ENCODE measurements around the gene SULT4A1.
"Not testable (repeated sequence)": the region's sequence is repeated elsewhere in the genome, so short reads cannot be mapped to it uniquely, and the experiment has no call there.

The SULT4A1 gene, protein sequence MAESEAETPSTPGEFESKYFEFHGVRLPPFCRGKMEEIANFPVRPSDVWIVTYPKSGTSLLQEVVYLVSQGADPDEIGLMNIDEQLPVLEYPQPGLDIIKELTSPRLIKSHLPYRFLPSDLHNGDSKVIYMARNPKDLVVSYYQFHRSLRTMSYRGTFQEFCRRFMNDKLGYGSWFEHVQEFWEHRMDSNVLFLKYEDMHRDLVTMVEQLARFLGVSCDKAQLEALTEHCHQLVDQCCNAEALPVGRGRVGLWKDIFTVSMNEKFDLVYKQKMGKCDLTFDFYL

DNA sequence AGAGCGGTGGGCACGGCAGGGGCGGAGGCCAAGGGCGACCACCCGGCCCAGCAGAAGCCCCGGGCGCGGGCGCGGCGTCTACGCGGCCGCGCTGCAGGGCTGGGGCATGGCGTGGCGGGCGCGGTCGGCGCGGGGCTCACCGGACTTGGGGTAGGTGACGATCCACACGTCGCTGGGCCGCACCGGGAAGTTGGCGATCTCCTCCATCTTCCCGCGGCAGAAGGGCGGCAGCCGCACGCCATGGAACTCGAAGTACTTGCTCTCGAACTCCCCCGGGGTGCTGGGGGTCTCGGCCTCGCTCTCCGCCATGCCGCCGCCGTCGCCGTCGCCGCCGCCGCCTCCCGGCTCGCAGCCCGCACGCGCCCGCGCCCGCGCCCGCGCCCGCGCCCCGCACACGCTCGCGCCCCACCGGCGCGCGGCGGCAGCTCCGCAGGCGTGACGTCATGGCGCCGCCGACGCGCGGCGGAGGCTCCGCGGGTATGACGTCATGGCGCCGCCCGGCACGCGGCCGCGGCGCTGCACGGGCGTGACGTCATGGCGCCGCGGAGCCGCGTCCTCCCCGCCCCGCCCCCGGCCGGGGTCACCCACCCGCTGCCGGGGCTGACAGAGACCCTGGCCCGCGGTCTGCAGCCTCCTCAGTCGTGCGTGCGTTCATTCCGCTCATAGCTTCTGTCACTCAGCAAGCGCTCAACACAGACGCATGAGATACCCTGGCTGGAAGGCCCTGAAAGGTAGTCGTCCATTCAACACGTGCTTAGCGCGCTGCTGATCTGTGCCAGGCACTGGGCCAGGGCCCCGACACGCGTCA is at the start of gene SULT4A1:
Gene SULT4A1 (minus strand): TSS at position 440 of the 808 bp plus-strand sequence. CDS start 131 bp downstream, at position 309.
- DNase-seq (ENCODE audit: low spot score) = no peak

- DNase-seq (ENCODE audit: low spot score) = no peak
Measured at GRCh38 chr22:43911351-43911750, 49.0 kb upstream of the SULT4A1 start.

DNA sequence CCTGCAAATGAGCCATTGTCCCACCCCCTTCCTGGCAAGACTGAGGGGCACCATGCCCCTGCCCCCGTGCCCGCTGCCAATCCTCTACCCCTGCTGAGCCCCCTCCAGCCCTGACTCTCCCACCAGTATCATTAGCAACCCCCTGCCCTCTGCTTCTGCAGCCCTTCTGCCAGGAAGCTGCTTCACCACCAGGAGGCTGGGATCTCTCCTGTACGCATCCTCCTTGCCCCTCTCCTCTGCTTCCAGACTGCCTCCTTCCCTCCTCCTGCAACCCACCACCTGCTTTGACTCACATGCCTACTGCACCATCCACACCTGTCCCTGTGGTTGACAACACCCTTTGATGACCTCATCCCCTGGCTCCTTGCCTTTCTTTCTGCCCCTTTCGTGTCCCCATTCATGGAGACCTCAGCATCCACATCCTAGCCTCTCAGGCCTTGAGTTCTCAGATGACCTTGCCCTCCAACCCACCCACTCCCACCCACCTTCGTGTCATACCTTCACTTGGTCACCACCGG is 47.9 kb upstream of the SULT4A1 start:
- DNase-seq (ENCODE audit: low spot score) = peak; percentile 41

- DNase-seq (ENCODE audit: low spot score) = no peak
Measured at GRCh38 chr22:43909708-43910107, 47.4 kb upstream of the SULT4A1 start.

GRCh38 chr22:43905681-43906080 is 43.4 kb upstream of the SULT4A1 start:
- no peak for DNase-seq (ENCODE audit: low spot score)

- not testable (repeated sequence) for DNase-seq (ENCODE audit: low spot score)
Measured at GRCh38 chr22:43904412-43904811, 42.1 kb upstream of the SULT4A1 start.

GRCh38 chr22:43903033-43903432 is 40.7 kb upstream of the SULT4A1 start:
- DNase-seq (ENCODE audit: low spot score) = not testable (repeated sequence)

DNA sequence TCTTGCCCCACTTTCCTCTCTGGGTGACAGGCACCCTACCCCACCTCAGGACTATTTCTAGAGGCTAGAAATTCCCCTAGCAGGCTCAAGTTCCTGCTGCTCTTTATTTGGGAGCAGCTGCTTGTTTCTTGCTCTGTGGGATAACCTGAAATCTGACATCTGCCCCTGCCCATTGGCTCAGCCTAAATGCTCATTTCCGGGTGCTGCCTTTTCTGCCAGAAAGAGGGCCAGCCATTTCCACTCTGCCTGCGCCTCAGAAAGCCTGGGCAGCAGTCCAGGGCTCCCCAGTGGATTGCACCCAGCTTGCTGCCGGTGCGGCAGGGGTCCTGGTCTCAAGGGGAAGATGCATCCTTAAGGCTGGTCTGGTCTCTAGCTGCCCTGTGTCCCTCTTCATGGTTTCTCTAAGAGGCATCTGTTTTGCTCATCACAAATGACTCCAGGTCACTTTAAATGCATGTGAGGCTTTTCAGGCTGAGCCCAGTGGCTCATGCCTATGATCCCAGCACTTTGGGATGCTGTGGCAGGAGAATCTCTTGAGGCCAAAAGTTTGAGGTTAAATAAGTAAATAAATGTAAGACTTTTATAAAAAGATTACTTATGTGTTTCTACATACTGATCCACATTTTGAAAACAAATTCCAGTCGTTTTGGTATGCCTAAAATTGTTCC is 39.8 kb upstream of the SULT4A1 start:
- DNase-seq (ENCODE audit: low spot score) = peak; percentile 14

DNA sequence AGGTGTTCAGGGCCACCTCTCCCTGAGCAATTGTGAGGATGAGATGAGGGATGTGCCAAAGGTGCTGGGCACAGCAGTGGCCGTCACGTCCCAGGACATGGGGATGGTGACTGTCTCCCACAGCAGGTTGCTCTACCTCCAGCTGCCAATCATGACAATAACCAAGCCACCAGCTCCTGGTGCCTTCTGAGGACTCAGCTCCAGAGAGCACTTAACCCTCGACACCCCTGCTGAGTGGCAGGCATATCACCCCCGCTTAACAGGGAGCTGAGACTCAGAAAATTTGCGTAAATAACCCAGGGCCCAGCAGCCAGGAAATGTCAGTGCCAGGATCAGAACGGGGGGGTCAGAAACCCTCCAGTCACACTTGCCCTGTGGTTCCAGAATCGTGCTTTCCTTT is 37.9 kb upstream of the SULT4A1 start:
- no peak for DNase-seq (ENCODE audit: low spot score)

DNA sequence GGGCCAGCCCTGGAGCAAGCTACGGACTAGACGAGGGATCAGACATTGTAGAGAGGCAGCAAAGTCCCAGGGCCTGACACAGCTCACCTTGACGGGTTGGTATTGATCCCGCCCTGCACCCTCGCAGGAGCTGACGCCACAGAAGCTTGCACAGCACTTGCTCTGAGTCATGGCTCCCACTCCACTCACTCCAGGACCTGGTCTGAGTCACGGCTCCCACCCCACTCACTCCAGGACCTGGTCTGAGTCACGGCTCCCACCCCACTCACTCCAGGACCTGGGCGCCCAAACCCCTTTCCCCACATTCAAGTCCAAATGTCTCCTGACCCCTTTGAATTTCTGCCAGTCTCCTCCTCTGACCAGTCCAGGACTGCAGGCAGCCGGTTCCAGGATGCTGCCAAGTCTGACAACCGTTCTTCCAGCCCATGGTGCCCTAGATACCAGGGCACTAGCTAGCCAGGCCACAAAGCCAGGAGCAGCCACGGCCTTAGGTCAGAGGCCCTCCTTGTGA is 35.5 kb upstream of the SULT4A1 start:
- DNase-seq (ENCODE audit: low spot score) = peak; percentile 9

DNA sequence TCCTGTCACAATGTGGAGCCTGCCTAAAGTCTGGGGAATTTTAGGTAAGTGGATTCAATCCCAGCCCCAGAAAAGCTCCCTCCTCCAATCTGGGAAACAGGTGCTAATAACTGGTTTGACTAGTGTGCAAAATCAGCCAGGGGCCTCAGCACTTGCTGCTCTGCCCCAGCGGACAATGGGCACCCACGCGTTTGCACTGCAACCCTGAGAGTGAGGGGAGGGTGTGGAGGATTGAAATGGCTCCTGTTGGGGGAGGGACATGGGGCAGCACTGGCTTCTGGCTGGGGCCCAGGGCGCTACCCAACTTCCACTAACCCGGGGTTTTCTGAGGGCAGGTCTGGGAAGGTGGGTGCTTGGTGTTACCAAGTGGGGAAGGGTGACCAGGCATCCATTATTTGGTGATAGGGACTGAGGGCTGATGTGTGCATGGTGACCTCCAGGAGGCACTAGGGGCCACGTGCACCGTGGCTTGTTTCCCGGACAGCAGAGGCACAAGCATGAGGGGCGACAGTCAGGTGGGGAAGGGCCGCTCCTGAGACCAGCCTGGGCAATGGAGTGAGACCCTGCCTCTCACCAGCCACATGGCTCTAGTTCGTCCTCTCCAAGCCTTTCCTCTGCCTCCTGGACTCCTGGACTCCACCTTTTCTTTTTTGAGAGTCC is 33.8 kb upstream of the SULT4A1 start:
- no peak for DNase-seq (ENCODE audit: low spot score)

GRCh38 chr22:43894122-43894521 is 31.8 kb upstream of the SULT4A1 start:
- DNase-seq (ENCODE audit: low spot score) = no peak

GRCh38 chr22:43893266-43893665 is 31.0 kb upstream of the SULT4A1 start:
- DNase-seq (ENCODE audit: low spot score) = no peak

GRCh38 chr22:43892183-43892894 is 30.0 kb upstream of the SULT4A1 start:
- DNase-seq (ENCODE audit: low spot score) = no peak

- no peak for DNase-seq (ENCODE audit: low spot score)
Measured at GRCh38 chr22:43891360-43892182, 29.3 kb upstream of the SULT4A1 start, which contains the start of gene PNPLA5. PNPLA5 (minus strand) TSS chr22:43892013; CDS start chr22:43891880, 133 bp downstream.

- no peak for DNase-seq (ENCODE audit: low spot score)
Measured at GRCh38 chr22:43890901-43891331, 28.6 kb upstream of the SULT4A1 start.

GRCh38 chr22:43889860-43890253 is 27.5 kb upstream of the SULT4A1 start:
- peak; percentile 15 for DNase-seq (ENCODE audit: low spot score)

DNA sequence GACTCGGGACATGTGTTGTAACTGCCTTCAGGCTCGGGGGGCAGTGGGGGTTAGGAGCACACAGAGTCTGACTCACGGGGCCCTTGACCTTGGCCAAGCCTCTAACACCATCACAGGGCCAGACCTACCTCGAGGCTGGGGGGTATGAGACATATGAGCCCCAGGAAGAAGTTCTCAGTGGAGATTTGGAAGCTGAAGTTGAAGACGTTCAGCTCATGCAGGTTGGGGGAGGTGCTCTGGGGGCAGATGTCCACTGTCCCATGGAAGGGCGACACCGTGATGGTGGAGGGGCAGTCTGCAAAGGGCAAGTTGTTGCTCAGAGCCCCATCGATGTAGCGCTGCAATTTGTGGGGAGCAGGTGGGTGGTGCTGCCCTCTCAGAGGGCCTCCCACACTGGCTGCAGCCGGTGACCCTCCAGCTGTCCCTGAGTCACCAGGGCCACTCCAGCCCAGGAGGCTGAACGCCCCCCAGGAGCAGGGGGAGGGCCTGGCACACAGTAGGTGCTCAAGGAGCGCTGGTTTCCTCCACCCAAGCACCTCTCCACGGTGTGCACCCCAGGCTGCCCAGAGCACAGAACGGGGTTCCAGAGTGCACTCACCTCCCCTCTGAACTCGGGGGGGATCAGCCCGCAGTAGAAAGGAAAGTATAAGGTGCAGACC is 27.0 kb upstream of the SULT4A1 start:
- no peak for DNase-seq (ENCODE audit: low spot score)

- DNase-seq (ENCODE audit: low spot score) = no peak
Measured at GRCh38 chr22:43888740-43889139, 26.4 kb upstream of the SULT4A1 start.

- no peak for DNase-seq (ENCODE audit: low spot score)
Measured at GRCh38 chr22:43887391-43887790, 25.1 kb upstream of the SULT4A1 start.

All from SW480 (cell line).